Gastrocnemius medialis (tissue), 4 donors: Measurements from ENCODE around the gene SERPINE1.

ENCODE experiments used
- CTCF ChIP-seq, 5 experiments: fragments of 450-650 bp in 3 of 5; fragments of 200-600 bp in 2 of 5; sonication (generic) in 2 of 5; IDR thresholded peaks in 4 of 5; conservative IDR thresholded peaks in 1 of 5; 1 replicate in 4 of 5; 2 replicates in 1 of 5; pipeline ENCODE4 v1.5.1; 2016 to 2019; ENCODE audit warnings: antibody characterized with exemption in 5 of 5, mild to moderate bottlenecking in 3 of 5, moderate library complexity in 3 of 5
- POLR2A ChIP-seq, 2 donors: fragments of 450-650 bp; IDR thresholded peaks; one replicate each; pipeline ENCODE4 v1.6.1; 2017; ENCODE audit warnings: antibody characterized with exemption in 2 of 2, mild to moderate bottlenecking in 2 of 2, moderate library complexity in 2 of 2

- TF ChIP-seq CTCF (IDR thresholded peaks at IDR 0.05 in 4 of 5, conservative IDR thresholded peaks at IDR 0.05 in 1 of 5) (no peak), POLR2A (IDR thresholded peaks at IDR 0.05) (no peak)
Observed at GRCh38 chr7:101084865-101085161, 42.1 kb upstream of the SERPINE1 start.
